SK-N-SH (cell line): ENCODE measurements around the gene EZH1. TPM values are rescaled to one million over a fixed set of nuclear protein-coding genes. Genes with fewer than 3 reads are reported as not detected.

ENCODE experiments used
- CTCF ChIA-PET: fragments of 300-600, 350-600 bp; formaldehyde crosslinking; extraction: SDS; loops from one replicate; lab custom pipeline; 2021; lab: Yijun Ruan, JAX
- POLR2A ChIA-PET: fragments of 350-600 bp; sonication (Branson Sonifier 250); formaldehyde crosslinking; extraction: SDS; loops from one replicate; lab custom pipeline; 2020; ENCODE audit warnings: antibody characterized with exemption, inconsistent platforms; lab: Yijun Ruan, JAX
- DNase-seq: peaks from one replicate; pipeline ENCODE4 v3.0.0; 2012
- H2AFZ ChIP-seq: fragments of 200-600 bp; sonication (generic); 2 replicates; pipeline ENCODE4 v1.8.1; 2016; ENCODE audit warnings: antibody characterized with exemption, mild to moderate bottlenecking, low read depth
- H3F3A ChIP-seq: fragments of 200-600 bp; sonication (generic); replicated peaks from 2 replicates; pipeline ENCODE3; 2016; ENCODE audit warnings: antibody characterized with exemption, mild to moderate bottlenecking; ENCODE audit not compliant: insufficient read depth
- H3K27ac ChIP-seq, 2 experiments: fragments of 200-500 bp in 1 of 2; fragments of 200-600 bp in 1 of 2; sonication (Bioruptor generic) in 1 of 2; sonication (generic), shearing (Covaris generic) in 1 of 2; 2 replicates each; pipeline versions ENCODE4 v1.5.1 to v1.6.1; 2014 to 2016; ENCODE audit warnings: low read depth in 2 of 2, inconsistent platforms in 1 of 2, low read length in 1 of 2, mild to moderate bottlenecking in 1 of 2, mixed read lengths in 1 of 2
- H3K27me3 ChIP-seq: fragments of 200-600 bp; sonication (generic), shearing (Covaris generic); 2 replicates; pipeline ENCODE4 v1.6.1; 2016; ENCODE audit warnings: mixed run types; ENCODE audit not compliant: insufficient read depth
- H3K36me3 ChIP-seq, 2 experiments: fragments of 200-500 bp in 1 of 2; fragments of 200-600 bp in 1 of 2; sonication (Bioruptor generic) in 1 of 2; sonication (generic) in 1 of 2; replicated peaks in 1 of 2; 2 replicates each; pipeline versions ENCODE3 to v1.5.1; 2014 to 2016; ENCODE audit warnings: low read length in 1 of 2, mild to moderate bottlenecking in 1 of 2; ENCODE audit not compliant: insufficient read depth in 2 of 2, control insufficient read depth in 1 of 2
- H3K4me1 ChIP-seq, 2 experiments: fragments of 200-500 bp in 1 of 2; fragments of 200-600 bp in 1 of 2; sonication (Bioruptor generic) in 1 of 2; sonication (generic), shearing (Covaris generic) in 1 of 2; 2 replicates each; pipeline versions ENCODE4 v1.5.1 to v1.6.1; 2014 to 2016; ENCODE audit warnings: low read depth in 1 of 2, low read length in 1 of 2, mixed run types in 1 of 2; ENCODE audit not compliant: insufficient read depth in 2 of 2, control insufficient read depth in 1 of 2
- H3K4me2 ChIP-seq: fragments of 200-600 bp; sonication (generic), shearing (Covaris generic); 2 replicates; pipeline ENCODE4 v1.6.1; 2017; ENCODE audit warnings: mixed run types
- H3K4me3 ChIP-seq, 2 experiments: fragments of 200-500 bp in 1 of 2; fragments of 200-600 bp in 1 of 2; sonication (Bioruptor generic) in 1 of 2; sonication (generic), shearing (Covaris generic) in 1 of 2; 2 replicates each; pipeline versions ENCODE4 v1.5.1 to v1.8.1; 2014 to 2016; ENCODE audit warnings: low read depth in 2 of 2, inconsistent platforms in 1 of 2, low read length in 1 of 2, mild to moderate bottlenecking in 1 of 2, mixed read lengths in 1 of 2, moderate library complexity in 1 of 2
- H3K79me2 ChIP-seq: fragments of 200-600 bp; sonication (generic); 2 replicates; pipeline ENCODE4 v1.8.1; 2017; ENCODE audit warnings: mild to moderate bottlenecking; ENCODE audit not compliant: insufficient read depth
- H3K9ac ChIP-seq: fragments of 200-600 bp; sonication (generic); 2 replicates; pipeline ENCODE4 v1.6.1; 2017; ENCODE audit warnings: mixed run types
- H3K9me2 ChIP-seq: fragments of 200-600 bp; sonication (generic); 2 replicates; pipeline ENCODE4 v1.6.1; 2017; ENCODE audit warnings: mixed run types
- H3K9me3 ChIP-seq: fragments of 200-600 bp; sonication (generic); 2 replicates; pipeline ENCODE4 v1.6.1; 2017; ENCODE audit warnings: mixed run types, mild to moderate bottlenecking, moderate library complexity
- H4K20me1 ChIP-seq: fragments of 200-600 bp; sonication (generic); 2 replicates; pipeline ENCODE4 v1.6.1; 2017; ENCODE audit warnings: mild to moderate bottlenecking, mixed run types; ENCODE audit not compliant: insufficient read depth
- CTCF ChIP-seq: fragments of 200-600 bp; sonication (generic); IDR thresholded peaks from 2 replicates; pipeline ENCODE4 v1.6.1; 2017; ENCODE audit warnings: antibody characterized with exemption, mild to moderate bottlenecking, moderate library complexity
- FOSL2 ChIP-seq: IDR thresholded peaks from 2 replicates; pipeline ENCODE4 v1.4.0; 2012; ENCODE audit warnings: low read depth, mild to moderate bottlenecking, moderate library complexity, borderline replicate concordance
- FOXJ3 ChIP-seq: sonication (generic); formaldehyde crosslinking; IDR thresholded peaks from 2 replicates; pipeline ENCODE4 v1.5.1; 2020; ENCODE audit warnings: mild to moderate bottlenecking, missing genetic modification reagents
- FOXM1 ChIP-seq: IDR thresholded peaks from 2 replicates; pipeline ENCODE4 v1.4.0; 2012; ENCODE audit warnings: low read depth, mild to moderate bottlenecking
- GABPA ChIP-seq: IDR thresholded peaks from 2 replicates; pipeline ENCODE4 v1.4.0; 2012; ENCODE audit warnings: low read depth, mild to moderate bottlenecking
- GATA2 ChIP-seq: sonication (generic); formaldehyde crosslinking; IDR thresholded peaks from 2 replicates; pipeline ENCODE4 v1.5.0; 2020; ENCODE audit warnings: mild to moderate bottlenecking, missing genetic modification reagents
- JUND ChIP-seq: IDR thresholded peaks from 2 replicates; pipeline ENCODE4 v1.4.0; 2012
- MAX ChIP-seq: IDR thresholded peaks from 2 replicates; pipeline ENCODE4 v1.4.0; 2012; ENCODE audit warnings: low read depth
- MXI1 ChIP-seq: IDR thresholded peaks from 2 replicates; pipeline ENCODE4 v1.6.1; 2012; ENCODE audit warnings: mild to moderate bottlenecking, low read depth, low read length, improper control_type of control experiment
- NFIC ChIP-seq: IDR thresholded peaks from 2 replicates; pipeline ENCODE4 v1.4.0; 2012; ENCODE audit warnings: borderline replicate concordance
- PBX3 ChIP-seq: IDR thresholded peaks from 2 replicates; pipeline ENCODE4; 2012
- POLR2AphosphoS5 ChIP-seq: IDR thresholded peaks from 2 replicates; pipeline ENCODE4 v1.6.1; 2012; ENCODE audit warnings: low read depth, low read length
- RAD21 ChIP-seq: IDR thresholded peaks from 2 replicates; pipeline ENCODE4 v1.6.1; 2012; ENCODE audit warnings: mild to moderate bottlenecking, low read length
- RCOR1 ChIP-seq: fragments of 150-350 bp; IDR thresholded peaks from 2 replicates; pipeline ENCODE4 v1.6.1; 2017; ENCODE audit warnings: antibody characterized with exemption, low read length
- RFX5 ChIP-seq: IDR thresholded peaks from 2 replicates; pipeline ENCODE4 v1.6.1; 2012; ENCODE audit warnings: mild to moderate bottlenecking, improper control_type of control experiment, low read length
- RXRA ChIP-seq: IDR thresholded peaks from 2 replicates; pipeline ENCODE4 v1.4.0; 2012; ENCODE audit warnings: low read depth, mild to moderate bottlenecking, borderline replicate concordance
- SIN3A ChIP-seq: IDR thresholded peaks from 2 replicates; pipeline ENCODE4 v1.6.1; 2012; ENCODE audit warnings: low read depth, mild to moderate bottlenecking, low read length, moderate library complexity, borderline replicate concordance
- SMC3 ChIP-seq: IDR thresholded peaks from 2 replicates; pipeline ENCODE4 v1.6.1; 2012; ENCODE audit warnings: low read depth, low read length, improper control_type of control experiment
- TCF12 ChIP-seq: IDR thresholded peaks from 2 replicates; pipeline ENCODE4 v1.4.0; 2012
- TEAD4 ChIP-seq: IDR thresholded peaks from 2 replicates; pipeline ENCODE4 v1.4.0; 2012; ENCODE audit warnings: mild to moderate bottlenecking, borderline replicate concordance; ENCODE audit not compliant: insufficient read depth
- USF1 ChIP-seq: IDR thresholded peaks from 2 replicates; pipeline ENCODE4 v1.4.0; 2012; ENCODE audit warnings: low read depth, borderline replicate concordance
- ZBTB33 ChIP-seq: IDR thresholded peaks from 2 replicates; pipeline ENCODE4 v1.4.0; 2012; ENCODE audit warnings: low read depth, borderline replicate concordance
- WGBS: methylation state at CpG from one replicate; pipeline ENCODE4 v1.1.6; 2017; ENCODE audit warnings: low lambda C conversion rate; 5-methylcytosine and 5-hydroxymethylcytosine counted together
- polyA plus RNA-seq, 3 experiments: library from polyadenylated mRNA; depleted of rRNA; stranded (reverse); fragments of >200 nt; gene quantifications; 2 replicates each; pipeline ENCODE4 v1.2.3, GENCODE V29; 2012

EZH1 gene
- polyA plus RNA-seq, 1 of the 3 experiments (the other 2 are of a cell fraction) = 28.6 TPM

DNA sequence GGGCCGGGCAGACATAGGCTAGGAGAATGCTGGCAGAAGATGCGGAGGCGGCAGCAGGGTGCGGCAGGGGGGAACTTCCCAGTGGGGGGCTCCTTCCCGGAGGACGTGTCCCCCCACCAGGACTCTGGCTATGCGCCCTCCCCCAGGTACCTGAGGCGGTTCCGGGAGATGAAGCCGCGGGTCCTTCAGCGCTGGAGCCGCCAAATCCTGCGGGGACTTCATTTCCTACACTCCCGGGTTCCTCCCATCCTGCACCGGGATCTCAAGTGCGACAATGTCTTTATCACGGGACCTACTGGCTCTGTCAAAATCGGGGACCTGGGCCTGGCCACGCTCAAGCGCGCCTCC is 38.9 kb upstream of the EZH1 start:
- Histone ChIP-seq H3K4me3 (no peak overlapping the region; a peak in 1 of 4 replicates), H3K4me1 (peaks cover 14% of the 10 kb centered on the region in 2 experiments; a peak in 3 of 4 replicates), H3F3A (peaks cover 4% of the 10 kb centered on the region), H3K27me3 (no peaks in the 10 kb centered on the region), H4K20me1 (no peaks in the 10 kb centered on the region), H3K9me3 (no peaks in the 10 kb centered on the region), H3K9me2 (no peaks in the 10 kb centered on the region), H2AFZ (no peak overlapping the region), H3K27ac (peak overlapping the region in 1 of 2 experiments; percentile 58; a peak in 1 of 4 replicates), H3K4me2 (peak overlapping the region; percentile 98), H3K79me2 (peaks cover 49% of the 10 kb centered on the region), H3K36me3 (peaks cover 10 to 15% of the 10 kb centered on the region in 2 experiments)
- ChIA-PET POLR2A (no interaction called here), CTCF (no interaction called here)
- DNase-seq = no peak
- no peak for TF ChIP-seq RFX5
- no peak for TF ChIP-seq MXI1
- TF ChIP-seq ZBTB33 = no peak
- no peak for TF ChIP-seq FOXM1
- TF ChIP-seq, all 33 proteins: peak for 0
- WGBS = 82% methylated on average over 22 of the region's 22 CpGs
- no peak overlapping the region for H3K9ac ChIP-seq

- H3K9ac ChIP-seq = peak overlapping the region; percentile 87
- TF ChIP-seq FOXM1 (0 out of 2 replicates have a peak, but pooled peaks have one; percentile 31), FOSL2 (peak; percentile 90; the same call in 1 of the 2 replicates), GABPA (0 out of 2 replicates have a peak, but pooled peaks have one; percentile 18), RCOR1 (no peak), FOXJ3 (CRISPR knock-in tag) (no peak), GATA2 (CRISPR knock-in tag) (no peak), NFIC (peak; percentile 80), PBX3 (peak; percentile 85), RFX5 (no peak), TCF12 (peak; percentile 83), SMC3 (no peak), RAD21 (no peak), TEAD4 (peak; percentile 65; the same call in 1 of the 2 replicates), USF1 (no peak), JUND (peak; percentile 88), POLR2AphosphoS5 (peak; percentile 19; the same call in 1 of the 2 replicates), CTCF (no peak), RXRA (peak; percentile 83; the same call in 1 of the 2 replicates), SIN3A (no peak), MAX (peak; percentile 88)
Measured at GRCh38 chr17:42783062-42783790, 38.4 kb upstream of the EZH1 start.

More at GRCh38 chr17:42783062-42783790, 38.4 kb upstream of the EZH1 start:
- DNase-seq = no peak
- Histone ChIP-seq H3K9me3 (no peaks in the 10 kb centered on the region), H3K36me3 (peaks cover 15 to 19% of the 10 kb centered on the region in 2 experiments), H3F3A (peaks cover 6% of the 10 kb centered on the region), H3K27me3 (no peaks in the 10 kb centered on the region), H2AFZ (no peak overlapping the region), H3K79me2 (peaks cover 49% of the 10 kb centered on the region), H3K4me1 (peaks cover 14% of the 10 kb centered on the region in 2 experiments; a peak in 3 of 4 replicates), H3K9me2 (no peaks in the 10 kb centered on the region), H4K20me1 (no peaks in the 10 kb centered on the region), H3K4me2 (peak overlapping the region; percentile 98), H3K27ac (peak overlapping the region in 1 of 2 experiments; percentile 58; a peak in 2 of 4 replicates), H3K4me3 (peak overlapping the region in 1 of 2 experiments; percentile 84; a peak in 2 of 4 replicates)
- 25% methylated on average over 9 of the region's 9 CpGs for WGBS
- CTCF ChIA-PET = no interaction called here
- POLR2A ChIA-PET = interaction anchor here (1.8 kb wide), 1 partner anchor 10 kb away, joined by 6 read pairs; the partner anchor contains the start of gene VPS25
